GM19328 (cell line): Measurements from ENCODE around the gene ZNF519.

Experiments
- ATAC-seq: cut with Tn5 transposase; IDR thresholded peaks from one replicate; pipeline ENCODE4 v1.9.1; 2021; ENCODE audit warnings: mild to moderate bottlenecking, moderate library complexity; ENCODE audit not compliant: unreplicated experiment

Gene ZNF519

GRCh38 chr18:14100503-14101286, 31.5 kb downstream of the ZNF519 start:
- ATAC-seq: no peak

DNA sequence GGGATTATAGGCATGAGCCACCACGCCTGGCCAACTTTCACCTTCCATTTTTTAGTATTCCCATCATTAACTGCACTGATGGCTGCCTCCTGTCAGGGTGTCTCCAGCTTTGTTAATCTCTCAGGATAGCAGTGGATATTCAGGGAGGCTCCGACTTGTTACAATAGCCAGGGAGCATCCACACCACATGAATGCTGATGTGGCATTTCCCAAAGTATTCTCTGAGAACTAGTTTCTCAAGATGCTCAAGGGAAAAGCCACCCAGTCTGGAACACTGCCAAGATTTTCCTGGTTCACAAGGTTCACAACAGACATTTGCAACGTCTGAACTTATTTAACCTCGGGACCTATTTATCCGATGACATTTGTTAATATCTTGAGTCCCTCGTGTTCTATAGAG, 33.8 kb downstream of the ZNF519 start:
- no peak for ATAC-seq

DNA sequence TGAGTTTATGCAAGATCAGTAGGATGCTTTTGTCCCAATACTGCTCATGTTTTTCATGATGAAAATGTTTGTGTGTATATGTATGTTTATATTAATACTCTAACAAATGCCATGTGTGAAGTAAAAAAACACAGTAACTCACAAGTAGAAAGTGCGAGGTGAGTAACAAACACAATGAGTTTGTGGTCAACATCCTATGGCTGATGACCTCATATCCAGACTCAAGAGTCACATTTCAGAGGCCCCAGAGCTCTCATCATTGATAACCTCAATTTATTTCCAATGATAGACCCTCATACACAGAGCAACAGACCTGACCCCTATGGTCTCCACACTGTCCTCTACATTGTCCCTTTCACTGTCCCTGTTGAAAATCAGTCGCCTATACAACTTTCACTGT, 34.5 kb downstream of the ZNF519 start:
- no peak for ATAC-seq

DNA sequence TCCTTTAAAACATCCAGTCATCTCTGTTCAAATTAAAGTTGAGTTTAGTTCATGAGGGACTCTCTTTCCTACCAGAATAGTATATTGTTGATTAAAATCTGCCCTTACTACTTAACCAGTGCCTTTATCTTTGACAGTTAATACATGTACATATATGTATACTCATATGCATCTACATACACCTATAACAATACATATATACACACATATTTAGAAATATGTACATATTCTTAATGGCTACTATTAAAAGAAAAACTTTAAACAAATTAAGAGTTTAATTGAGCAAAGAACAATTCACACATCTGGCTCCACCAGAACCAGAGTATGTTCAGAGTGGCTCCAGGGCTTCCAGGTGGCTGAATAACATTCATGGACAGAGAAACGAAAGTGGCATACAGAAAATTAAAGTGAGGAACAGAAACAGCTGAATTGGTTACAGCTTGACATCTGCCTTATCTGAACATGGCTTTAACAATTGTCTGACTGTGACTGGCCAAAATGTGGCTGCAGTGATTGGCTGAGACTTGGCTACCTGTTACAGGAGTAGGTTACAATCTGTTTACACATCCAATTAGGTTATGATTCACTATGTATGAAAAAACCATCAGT, 38.8 kb downstream of the ZNF519 start:
- ATAC-seq: no peak

GRCh38 chr18:14092625-14093306, 39.5 kb downstream of the ZNF519 start:
- ATAC-seq: no peak

DNA sequence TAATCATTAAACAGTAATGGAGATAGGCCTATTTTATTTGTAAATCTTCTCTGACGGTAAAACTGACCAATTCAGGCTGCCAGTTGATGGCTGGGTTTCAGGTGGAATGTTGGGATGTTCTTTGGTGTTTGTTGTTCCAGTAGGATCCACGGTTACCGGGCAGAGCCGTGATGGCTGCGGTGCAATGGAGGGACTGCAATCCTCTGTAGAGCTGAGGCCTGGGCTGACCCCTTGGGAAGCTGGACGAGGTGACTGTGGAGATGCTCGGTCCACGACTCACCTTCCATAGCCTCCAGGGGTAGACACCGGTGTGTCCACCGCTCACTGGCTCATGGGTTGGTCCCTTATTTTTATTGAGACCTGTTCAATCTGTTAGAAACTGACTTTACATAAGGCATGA, 42.5 kb downstream of the ZNF519 start:
- ATAC-seq: no peak

- no peak for ATAC-seq
Observed at GRCh38 chr18:14089191-14089590, 43.0 kb downstream of the ZNF519 start.

GRCh38 chr18:14086458-14087231, 45.6 kb downstream of the ZNF519 start:
- ATAC-seq: no peak

DNA sequence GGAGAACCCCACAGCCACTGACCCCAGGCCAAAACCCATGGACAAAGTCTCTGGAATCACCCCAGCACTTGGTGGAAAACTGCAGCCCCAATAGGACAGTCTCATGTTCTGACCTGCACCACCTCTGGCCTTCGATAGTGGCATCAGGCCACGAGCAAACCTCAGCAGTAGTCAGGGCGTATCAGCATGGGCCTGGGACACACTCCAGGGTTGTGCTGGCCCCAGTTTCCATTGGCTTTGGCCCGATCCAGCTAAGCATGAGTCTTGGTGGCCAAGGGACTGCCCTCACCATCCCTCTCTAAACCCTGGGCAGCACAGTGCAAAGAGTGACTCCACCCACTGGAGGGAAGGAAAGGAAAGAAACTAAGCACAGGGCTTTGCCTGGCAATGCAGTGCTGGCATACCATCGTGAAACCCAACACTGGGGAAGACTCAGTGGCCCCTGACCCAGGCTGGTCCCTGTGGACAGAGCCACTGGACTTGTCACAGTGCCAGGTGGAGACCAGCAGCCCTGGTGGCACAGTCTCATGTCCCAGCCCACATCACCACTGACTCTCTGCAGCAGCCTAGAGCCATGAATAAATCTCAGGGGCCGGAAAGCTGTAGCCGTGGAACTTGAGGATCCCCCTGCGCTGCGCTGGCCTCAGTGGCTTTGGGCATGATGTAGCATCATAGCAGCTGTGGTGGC, 46.3 kb downstream of the ZNF519 start:
- no peak for ATAC-seq

- ATAC-seq: no peak
Observed at GRCh38 chr18:14075196-14075595, 57.0 kb downstream of the ZNF519 start.

DNA sequence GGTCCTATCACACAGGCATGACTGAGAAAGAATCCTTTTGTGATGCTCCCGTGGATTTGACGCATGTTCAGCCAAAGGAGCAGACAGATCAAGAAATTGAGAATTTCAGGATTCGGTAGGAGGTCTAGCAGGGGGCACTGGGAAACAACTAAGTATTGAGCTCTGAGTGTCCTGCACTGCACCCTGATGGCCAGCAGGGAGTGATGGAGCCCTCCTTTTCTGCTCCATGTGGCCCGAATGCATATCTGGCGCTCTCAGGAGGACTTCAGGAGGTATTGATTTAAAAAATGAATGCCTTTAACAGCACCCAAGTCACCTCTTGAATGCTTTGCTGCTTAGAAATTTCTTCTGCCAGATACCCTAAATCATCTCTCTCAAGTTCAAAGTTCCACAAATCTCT, 58.0 kb downstream of the ZNF519 start:
- no peak for ATAC-seq

DNA sequence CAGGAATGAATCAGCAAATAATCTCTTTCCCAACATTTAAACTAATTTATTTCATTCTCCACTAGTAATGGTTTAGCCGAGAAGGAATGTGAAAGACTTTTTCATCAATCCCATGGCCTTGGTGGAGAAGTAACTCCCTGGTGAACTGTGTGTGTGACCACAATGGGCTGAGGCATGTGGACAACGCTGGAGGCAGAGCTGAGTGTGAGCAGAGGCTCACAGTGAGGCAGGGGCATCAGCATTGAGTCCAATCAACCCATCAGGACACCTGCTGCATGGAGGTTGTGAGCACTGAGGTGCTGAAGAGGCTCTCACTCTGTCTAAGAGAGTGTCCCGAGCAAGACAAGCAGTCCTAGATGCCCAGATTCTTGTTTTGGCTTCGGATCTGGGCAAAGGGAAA, 78.6 kb downstream of the ZNF519 start:
- ATAC-seq: no peak
